ENCODE data around the gene PSRC1.

PSRC1 gene

GRCh38 chr1:109272021-109272799, 10.7 kb downstream of the PSRC1 start:
- DNase-seq (ENCODE audit: low read depth): no peak

DNA sequence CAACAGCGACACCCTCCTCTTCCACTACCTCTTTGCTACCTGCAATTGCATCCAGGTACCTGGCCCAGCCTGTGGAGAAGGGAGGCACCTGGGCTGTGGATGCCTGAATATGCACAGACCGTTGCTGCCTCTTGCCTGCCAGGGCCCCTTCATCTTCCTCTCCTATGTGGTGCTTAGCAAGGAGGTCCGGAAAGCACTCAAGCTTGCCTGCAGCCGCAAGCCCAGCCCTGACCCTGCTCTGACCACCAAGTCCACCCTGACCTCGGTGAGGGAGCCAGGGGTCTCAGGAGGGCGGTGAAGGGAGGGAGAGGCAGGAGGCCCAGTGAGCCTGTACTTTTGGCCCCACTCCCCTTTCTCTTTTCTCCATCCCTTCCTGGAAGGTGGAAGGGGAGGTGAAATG, 11.5 kb downstream of the PSRC1 start:
- no peak for DNase-seq (ENCODE audit: low read depth)

GRCh38 chr1:109270623-109271317, 12.2 kb downstream of the PSRC1 start:
- DNase-seq (ENCODE audit: low read depth): no peak

- no peak for DNase-seq (ENCODE audit: low read depth)
Measured at GRCh38 chr1:109269981-109270622, 12.8 kb downstream of the PSRC1 start.

GRCh38 chr1:109269212-109269980, 13.5 kb downstream of the PSRC1 start:
- no peak for DNase-seq (ENCODE audit: low read depth)

DNA sequence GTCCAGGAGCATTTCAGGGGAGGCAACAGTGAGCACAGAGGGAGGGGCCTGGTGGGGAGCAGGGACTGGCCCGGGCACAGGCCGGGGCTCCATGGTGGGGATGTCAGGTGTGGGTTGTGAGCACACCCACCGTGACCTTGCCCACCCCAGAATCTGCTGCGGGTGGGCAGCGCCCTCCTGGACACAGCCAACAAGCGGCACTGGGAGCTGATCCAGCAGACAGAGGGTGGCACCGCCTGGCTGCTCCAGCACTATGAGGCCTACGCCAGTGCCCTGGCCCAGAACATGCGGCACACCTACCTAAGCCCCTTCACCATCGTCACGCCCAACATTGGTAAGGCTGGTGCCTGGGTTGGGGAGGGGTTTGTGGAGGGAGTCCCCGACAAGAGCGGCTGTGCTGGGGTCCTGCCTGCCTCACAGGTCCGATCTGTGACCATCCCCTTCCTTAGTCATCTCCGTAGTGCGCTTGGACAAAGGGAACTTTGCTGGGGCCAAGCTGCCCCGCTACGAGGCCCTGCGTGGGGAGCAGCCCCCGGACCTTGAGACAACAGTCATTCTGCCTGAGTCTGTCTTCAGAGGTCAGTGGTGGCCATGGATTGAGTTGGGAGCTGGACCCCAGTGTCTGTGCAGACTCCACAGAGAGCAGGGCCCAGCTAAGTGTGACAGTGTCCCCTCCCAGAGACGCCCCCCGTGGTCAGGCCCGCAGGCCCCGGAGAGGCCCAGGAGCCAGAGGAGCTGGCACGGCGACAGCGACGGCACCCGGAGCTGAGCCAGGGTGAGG, 14.3 kb downstream of the PSRC1 start:
- no peak for DNase-seq (ENCODE audit: low read depth)

DNA sequence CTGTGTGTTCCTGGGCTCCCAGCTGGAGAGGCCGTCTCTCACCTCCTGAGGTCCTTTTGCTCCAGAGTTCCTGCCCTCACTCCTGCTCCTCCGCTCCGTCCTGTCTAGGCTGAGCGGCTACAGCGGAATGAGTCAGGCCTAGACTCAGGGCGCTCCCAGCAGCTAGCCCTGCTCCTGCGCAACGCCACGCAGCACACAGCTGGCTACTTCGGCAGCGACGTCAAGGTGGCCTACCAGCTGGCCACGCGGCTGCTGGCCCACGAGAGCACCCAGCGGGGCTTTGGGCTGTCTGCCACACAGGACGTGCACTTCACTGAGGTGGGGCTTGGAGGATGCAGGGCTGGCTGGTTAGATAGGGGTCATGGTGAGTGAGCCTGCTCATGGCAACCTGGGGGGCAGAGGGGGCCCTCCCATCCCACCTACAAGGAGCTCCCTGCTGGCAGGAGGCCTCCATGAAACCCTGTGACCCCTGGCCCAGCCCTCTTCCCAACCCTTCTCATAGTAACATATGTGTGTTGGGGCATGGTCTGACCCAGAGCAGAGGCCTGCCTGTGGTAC, 15.1 kb downstream of the PSRC1 start:
- no peak for DNase-seq (ENCODE audit: low read depth)

GRCh38 chr1:109266965-109267364, 16.0 kb downstream of the PSRC1 start:
- no peak for DNase-seq (ENCODE audit: low read depth)

GRCh38 chr1:109265741-109266330, 17.1 kb downstream of the PSRC1 start:
- no peak for DNase-seq (ENCODE audit: low read depth)

GRCh38 chr1:109265016-109265415, 17.9 kb downstream of the PSRC1 start:
- DNase-seq (ENCODE audit: low read depth): no peak

DNA sequence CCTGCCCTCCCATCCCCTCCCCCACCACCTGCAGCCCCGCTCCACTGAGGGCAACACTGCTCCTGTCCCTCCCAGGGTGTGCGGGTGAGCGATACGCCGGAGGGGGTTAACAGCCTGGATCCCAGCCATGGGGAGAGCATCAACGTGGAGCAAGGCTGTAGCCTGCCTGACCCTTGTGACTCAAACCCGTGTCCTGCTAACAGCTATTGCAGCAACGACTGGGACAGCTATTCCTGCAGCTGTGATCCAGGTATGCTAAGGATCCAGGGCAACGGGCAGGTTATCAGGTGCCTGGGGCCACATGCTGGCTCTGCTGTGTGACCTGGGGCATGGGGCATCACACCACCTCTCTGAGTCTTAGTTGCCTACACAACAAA, 18.6 kb downstream of the PSRC1 start:
- no peak for DNase-seq (ENCODE audit: low read depth)

- DNase-seq (ENCODE audit: low read depth): no peak
Measured at GRCh38 chr1:109263597-109264378, 19.2 kb downstream of the PSRC1 start.

DNA sequence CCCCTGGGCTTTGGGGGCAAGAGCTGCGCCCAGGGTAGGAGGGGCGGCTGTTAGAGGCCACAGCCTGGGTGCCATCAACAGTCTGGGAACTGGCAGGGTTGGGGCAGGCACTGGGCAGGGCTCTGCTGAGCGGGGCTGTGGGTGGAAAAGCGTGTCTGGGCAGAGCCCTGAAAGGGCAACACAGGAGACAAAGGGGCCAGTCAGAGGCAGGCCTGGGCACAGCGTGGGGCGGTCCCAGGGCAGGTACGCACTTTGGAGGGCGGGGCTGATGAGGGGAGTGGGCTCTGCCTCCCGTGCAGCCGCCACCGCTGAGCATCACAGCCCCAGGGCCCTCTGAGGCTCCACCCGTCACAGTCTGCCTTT, 19.7 kb downstream of the PSRC1 start:
- no peak for DNase-seq (ENCODE audit: low read depth)

- no peak for DNase-seq (ENCODE audit: low read depth)
Measured at GRCh38 chr1:109262231-109263055, 20.5 kb downstream of the PSRC1 start.

GRCh38 chr1:109261578-109261977, 21.4 kb downstream of the PSRC1 start:
- DNase-seq (ENCODE audit: low read depth): no peak

- no peak for DNase-seq (ENCODE audit: low read depth)
Measured at GRCh38 chr1:109261006-109261405, 21.9 kb downstream of the PSRC1 start.

GRCh38 chr1:109259674-109260557, 23.0 kb downstream of the PSRC1 start:
- DNase-seq (ENCODE audit: low read depth): no peak
